IgD-negative memory B cell (primary cell): ENCODE results near the gene ERCC5. TPM values are rescaled to one million over a fixed set of nuclear protein-coding genes. Genes with fewer than 3 reads are reported as not detected.

Source experiments
- H3K27ac Mint-ChIP-seq, 3 donors: one replicate each; pipeline ENCODE4 v1.8.0; 2020 to 2022; ENCODE audit warnings: mild to moderate bottlenecking in 3 of 3, mixed read lengths in 3 of 3, moderate library complexity in 1 of 3
- H3K27me3 Mint-ChIP-seq: one replicate; pipeline ENCODE4 v1.8.0; 2021; ENCODE audit warnings: mixed read lengths
- H3K36me3 Mint-ChIP-seq: one replicate; pipeline ENCODE4 v1.8.0; 2020; ENCODE audit warnings: mild to moderate bottlenecking, mixed read lengths
- H3K4me1 Mint-ChIP-seq, 3 donors: one replicate each; pipeline ENCODE4 v1.8.0; 2020 to 2022; ENCODE audit warnings: mixed read lengths in 3 of 3, mild to moderate bottlenecking in 1 of 3
- H3K4me3 Mint-ChIP-seq, 4 donors: one replicate each; pipeline ENCODE4 v1.8.0; 2020 to 2022; ENCODE audit warnings: mild to moderate bottlenecking in 4 of 4, mixed read lengths in 4 of 4, moderate library complexity in 3 of 4
- H3K9me3 Mint-ChIP-seq, 3 donors: one replicate each; pipeline ENCODE4 v1.8.0; 2020 to 2021; ENCODE audit warnings: mixed read lengths in 3 of 3, mild to moderate bottlenecking in 1 of 3
- polyA plus RNA-seq: library from polyadenylated mRNA; unstranded; fragments of 300-500 nt; fragmentation: Illumina TruSeq; gene quantifications from one replicate; pipeline ENCODE4 v1.2.3, GENCODE V29; 2021

ERCC5 gene
- polyA plus RNA-seq: 42.4 TPM

DNA sequence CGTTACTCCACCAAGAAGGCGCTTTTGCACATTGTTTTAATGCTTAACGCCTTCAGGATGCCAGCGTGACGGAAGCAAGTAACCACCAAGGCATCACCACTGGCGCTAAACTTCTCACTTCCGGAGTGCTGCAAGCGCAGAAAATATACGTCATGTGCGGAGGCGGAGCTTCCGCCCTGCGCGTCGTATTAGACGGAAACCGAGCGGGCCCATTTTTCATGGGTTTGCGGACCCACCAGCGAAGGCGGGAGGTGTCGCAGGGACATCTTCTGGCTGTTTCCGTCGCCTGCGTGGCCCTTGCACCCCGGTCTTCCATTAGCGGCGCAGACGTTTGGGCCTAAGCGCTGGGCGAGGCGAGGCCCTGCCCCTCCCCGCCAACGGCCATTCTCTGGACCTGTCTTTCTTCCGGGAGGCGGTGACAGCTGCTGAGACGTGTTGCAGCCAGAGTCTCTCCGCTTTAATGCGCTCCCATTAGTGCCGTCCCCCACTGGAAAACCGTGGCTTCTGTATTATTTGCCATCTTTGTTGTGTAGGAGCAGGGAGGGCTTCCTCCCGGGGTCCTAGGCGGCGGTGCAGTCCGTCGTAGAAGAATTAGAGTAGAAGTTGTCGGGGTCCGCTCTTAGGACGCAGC lies at the start of gene ERCC5:
Gene ERCC5, plus strand, starts transcription at position 403 of the 631 bp plus-strand sequence. CDS start 235 bp downstream, outside the sequence.
- Mint-ChIP-seq H3K36me3 (peaks cover 2% of the 10 kb centered on the region), H3K27ac (peak within 1 kb of the TSS; percentile 99 to 100 (median 100)), H3K4me1 (peaks cover 18 to 42% (median 27%) of the 10 kb centered on the region in 3 donors), H3K27me3 (no peaks in the 10 kb centered on the region), H3K9me3 (peaks cover 0 to 3% (median 0%) of the 10 kb centered on the region in 3 donors), H3K4me3 (peak within 1 kb of the TSS; percentile 98 to 99 (median 98))

DNA sequence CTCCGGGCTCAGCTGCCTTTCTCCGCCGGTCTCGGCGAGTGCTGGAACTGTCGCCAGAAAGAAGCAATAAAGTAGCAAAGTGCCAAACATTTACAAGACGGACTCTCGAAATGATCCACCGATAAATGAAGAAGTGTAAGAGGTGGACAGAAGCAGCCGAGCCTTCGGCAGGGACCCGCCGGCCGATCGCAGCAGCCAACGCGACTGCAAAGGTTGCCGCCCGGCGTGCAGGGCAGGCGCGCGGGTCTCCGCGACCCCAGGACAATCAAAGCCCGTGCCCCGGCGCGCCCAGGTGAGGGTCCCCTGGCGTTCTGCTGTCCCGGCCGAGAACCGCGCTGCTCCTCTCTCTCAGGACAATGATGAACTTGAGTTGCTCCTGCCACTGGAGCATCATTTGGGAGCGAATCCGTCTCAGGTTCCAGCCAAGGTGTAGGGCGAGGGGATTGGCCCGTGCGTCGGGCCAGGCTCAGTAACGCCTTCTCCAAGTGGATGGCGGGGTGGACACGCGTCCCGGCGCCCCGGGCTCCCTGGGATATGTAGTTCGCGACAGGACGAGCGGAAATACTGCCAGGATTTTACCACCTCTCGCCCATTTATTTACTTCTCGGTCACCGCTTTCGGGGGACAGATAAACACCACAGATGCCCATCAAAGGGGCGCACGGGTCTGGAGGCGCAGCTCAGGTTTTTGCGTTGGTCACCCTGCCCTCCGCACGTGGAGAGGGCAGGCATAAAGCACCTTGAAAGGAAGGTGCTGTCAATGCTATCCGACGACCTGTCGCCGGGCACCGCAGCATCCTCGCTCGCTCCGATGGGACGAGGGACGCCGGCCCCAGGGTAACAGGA lies 47.0 kb upstream of the ERCC5 start, which contains the start of the genes BIVM and POGLUT2:
Gene BIVM, plus strand, starts transcription at position 539 of the 845 bp plus-strand sequence. CDS start 8,149 bp downstream, outside the sequence.
Gene POGLUT2, minus strand, starts transcription at position 396 of the 845 bp plus-strand sequence. Its CDS starts 306 bp downstream, at position 90.
- H3K36me3 Mint-ChIP-seq: no peaks in the 10 kb centered on the region
- H3K9me3 Mint-ChIP-seq: no peaks in the 10 kb centered on the region
- peaks cover 12 to 20% (median 13%) of the 10 kb centered on the region in 3 donors for H3K4me1 Mint-ChIP-seq
- peaks cover 7% of the 10 kb centered on the region for H3K27me3 Mint-ChIP-seq
- peak within 1 kb of the TSS in 2 of 3 donors; percentile 53 to 67 for H3K27ac Mint-ChIP-seq
- H3K4me3 Mint-ChIP-seq: peak within 1 kb of the TSS; percentile 85 to 95 (median 90)

DNA sequence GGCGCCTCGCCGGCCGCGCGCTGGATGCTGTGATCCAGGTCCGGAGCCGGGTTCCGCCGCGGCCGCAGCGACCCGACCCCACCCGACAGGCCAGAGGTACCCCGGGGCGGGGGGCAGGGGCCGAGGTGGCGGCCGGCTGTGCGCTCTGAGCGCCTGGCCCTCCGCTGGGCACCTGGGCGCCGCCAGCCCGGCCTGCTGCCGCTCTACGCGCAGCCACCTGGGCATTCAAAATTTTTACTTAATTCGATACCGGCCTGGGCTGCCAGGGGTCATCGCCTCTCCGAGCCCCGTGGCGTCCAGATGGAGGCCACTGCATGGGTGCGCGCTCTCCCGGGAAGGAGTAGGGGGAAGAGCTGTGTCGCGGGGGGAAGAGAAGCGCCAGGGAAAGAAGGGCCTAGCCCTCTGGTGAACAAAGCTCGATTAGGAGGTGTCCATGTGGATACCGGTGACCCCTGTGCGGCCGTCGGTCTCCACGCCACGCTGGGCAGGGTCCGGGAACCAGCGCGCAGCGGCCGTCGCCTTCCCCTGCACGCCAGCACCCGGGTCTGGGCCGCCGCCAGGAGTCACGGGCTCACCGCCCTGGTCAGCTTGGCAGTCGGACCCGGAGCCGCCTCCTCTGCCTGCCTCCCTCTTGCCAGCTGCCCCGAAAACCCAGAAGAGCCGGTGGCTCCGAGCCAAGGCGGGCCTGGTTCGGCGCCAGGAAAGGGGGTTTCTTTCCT lies 46.2 kb upstream of the ERCC5 start:
- Mint-ChIP-seq H3K27ac (peak overlapping the region in 1 of 3 donors; percentile 43), H3K9me3 (no peaks in the 10 kb centered on the region)

DNA sequence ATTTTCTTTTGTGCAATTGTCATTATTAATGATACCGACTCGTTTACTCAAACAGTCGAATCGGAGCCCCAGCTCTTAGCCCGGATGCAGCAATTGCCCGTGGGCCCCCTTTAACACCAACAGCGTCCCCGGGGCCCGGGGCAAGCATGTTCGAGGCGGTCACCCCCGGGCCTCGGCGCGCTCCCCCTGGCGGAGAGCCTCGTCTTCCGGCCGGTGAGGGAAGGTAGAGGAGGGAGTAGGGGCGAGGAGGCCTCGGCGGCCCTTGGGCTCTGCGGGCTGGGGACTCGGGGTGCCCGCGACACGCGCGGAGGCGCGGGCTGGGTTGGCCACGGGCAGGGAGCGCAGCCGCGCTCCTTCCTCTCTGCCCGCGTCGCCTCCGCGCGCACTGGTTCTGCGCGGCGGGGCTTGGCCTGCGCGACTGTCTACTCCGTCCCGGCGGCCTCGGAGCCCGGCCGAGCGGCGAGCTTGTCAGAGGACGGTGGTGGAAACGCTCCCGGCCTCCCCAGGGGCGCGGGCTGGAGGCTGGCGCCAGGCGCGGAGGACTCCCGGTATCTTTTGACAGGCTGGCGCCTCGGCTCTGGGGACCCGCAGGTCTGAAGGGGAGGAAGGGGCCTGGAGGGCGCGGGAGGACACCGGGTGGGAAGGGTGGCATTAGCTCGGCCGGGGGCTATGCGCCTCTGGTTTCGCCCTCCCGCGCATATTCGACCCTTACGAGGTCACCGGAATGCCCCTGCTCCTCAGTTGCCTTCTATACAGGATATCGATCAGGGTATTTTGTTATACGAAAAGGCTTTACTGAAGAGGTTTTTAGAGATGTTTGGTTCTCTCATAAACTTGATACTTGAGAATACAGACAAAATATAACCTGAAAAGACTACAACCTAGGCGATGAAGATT lies 45.4 kb upstream of the ERCC5 start:
- Mint-ChIP-seq H3K4me3 (peak overlapping the region; percentile 85 to 95 (median 90)), H3K36me3 (no peaks in the 10 kb centered on the region), H3K4me1 (peaks cover 12 to 21% (median 13%) of the 10 kb centered on the region in 3 donors), H3K27ac (peak overlapping the region in 1 of 3 donors; percentile 82), H3K9me3 (no peaks in the 10 kb centered on the region), H3K27me3 (peaks cover 7% of the 10 kb centered on the region)

More for the DNA sequence above, 46.2 kb upstream of the ERCC5 start:
- peaks cover 7% of the 10 kb centered on the region for H3K27me3 Mint-ChIP-seq
- H3K36me3 Mint-ChIP-seq: no peaks in the 10 kb centered on the region
- H3K4me1 Mint-ChIP-seq: peaks cover 12 to 20% (median 13%) of the 10 kb centered on the region in 3 donors
- H3K4me3 Mint-ChIP-seq: peak overlapping the region; percentile 85 to 95 (median 90)

DNA sequence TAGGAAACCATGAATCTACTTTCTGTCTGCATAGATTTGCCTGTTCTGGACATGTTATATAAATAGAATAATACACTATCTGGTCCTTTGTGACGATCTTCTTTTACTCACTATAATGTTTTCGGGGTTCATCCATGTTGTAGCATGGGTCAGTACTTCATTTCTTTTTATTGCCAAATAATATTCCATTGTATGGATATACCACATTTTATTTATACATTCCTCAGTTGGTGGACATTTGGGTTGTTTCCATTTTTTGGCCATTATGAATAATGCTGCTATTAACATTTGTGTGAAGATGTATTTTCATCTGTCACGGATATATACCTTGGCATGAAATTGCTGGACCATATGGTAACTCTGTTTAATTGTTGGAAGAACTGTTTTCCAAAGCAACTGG lies 40.2 kb upstream of the ERCC5 start:
- Mint-ChIP-seq H3K27me3 (no peaks in the 10 kb centered on the region), H3K4me1 (peaks cover 8 to 18% (median 10%) of the 10 kb centered on the region in 3 donors), H3K9me3 (peaks cover 0 to 2% (median 0%) of the 10 kb centered on the region in 3 donors), H3K36me3 (no peaks in the 10 kb centered on the region), H3K27ac (no peak overlapping the region), H3K4me3 (no peak overlapping the region)

DNA sequence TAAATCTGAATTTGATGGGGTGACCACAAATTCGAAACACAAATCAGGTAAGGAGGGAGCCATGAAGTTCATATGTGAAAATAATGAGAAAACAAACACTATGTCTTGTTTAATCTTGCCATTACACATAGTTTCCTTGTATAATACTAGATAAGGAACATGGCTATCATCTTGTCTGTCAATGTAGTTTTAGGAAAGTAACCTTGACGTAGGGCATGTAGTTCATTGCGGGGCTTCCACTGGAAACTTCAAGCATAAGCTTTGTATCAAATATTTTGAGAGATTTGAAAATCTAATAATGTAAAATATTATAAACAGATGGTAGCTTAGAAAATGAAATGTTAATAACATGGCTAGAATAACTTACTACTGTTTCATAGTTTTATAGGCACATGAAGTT lies 38.1 kb upstream of the ERCC5 start:
- Mint-ChIP-seq H3K36me3 (peaks cover 5% of the 10 kb centered on the region), H3K27ac (no peak overlapping the region), H3K4me3 (no peak overlapping the region), H3K4me1 (peaks cover 2 to 9% (median 3%) of the 10 kb centered on the region in 3 donors), H3K9me3 (peaks cover 0 to 4% (median 2%) of the 10 kb centered on the region in 3 donors), H3K27me3 (no peaks in the 10 kb centered on the region)

DNA sequence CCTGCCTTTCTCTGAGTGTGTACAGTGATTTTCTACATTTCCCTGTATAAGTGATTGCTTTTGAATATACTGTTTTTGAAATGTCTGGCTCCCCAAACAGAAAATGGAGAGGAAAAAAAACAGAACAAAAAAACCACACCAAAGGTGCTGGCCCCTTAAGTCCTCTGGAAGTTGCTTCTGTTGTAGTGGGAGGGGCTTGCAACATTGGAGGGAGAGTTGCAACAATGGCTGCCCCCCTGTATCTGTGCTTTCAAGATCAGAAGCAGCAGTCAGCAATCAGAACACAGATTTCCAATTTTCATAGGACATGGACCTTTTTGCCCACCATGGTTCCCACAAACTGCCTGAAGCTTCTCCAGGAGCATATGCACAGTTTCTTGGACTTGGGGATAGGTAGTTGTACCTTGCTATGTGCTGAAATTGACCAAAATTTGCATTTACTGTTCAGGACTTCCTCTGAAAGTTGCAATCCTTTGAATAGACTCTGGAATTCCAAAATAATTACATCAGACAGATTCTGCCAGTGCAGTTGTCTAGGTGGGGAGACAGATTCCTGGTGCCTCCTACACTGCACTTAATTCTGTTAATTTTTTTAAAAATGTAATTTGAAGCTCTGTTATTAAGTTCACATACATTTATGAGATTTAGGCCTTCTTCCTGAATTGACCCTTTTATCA lies 33.1 kb upstream of the ERCC5 start:
- Mint-ChIP-seq H3K9me3 (peaks cover 0 to 4% (median 0%) of the 10 kb centered on the region in 3 donors), H3K27me3 (no peaks in the 10 kb centered on the region), H3K4me1 (peaks cover 3 to 4% (median 4%) of the 10 kb centered on the region in 3 donors), H3K36me3 (peaks cover 5% of the 10 kb centered on the region), H3K27ac (no peak overlapping the region), H3K4me3 (no peak overlapping the region)

DNA sequence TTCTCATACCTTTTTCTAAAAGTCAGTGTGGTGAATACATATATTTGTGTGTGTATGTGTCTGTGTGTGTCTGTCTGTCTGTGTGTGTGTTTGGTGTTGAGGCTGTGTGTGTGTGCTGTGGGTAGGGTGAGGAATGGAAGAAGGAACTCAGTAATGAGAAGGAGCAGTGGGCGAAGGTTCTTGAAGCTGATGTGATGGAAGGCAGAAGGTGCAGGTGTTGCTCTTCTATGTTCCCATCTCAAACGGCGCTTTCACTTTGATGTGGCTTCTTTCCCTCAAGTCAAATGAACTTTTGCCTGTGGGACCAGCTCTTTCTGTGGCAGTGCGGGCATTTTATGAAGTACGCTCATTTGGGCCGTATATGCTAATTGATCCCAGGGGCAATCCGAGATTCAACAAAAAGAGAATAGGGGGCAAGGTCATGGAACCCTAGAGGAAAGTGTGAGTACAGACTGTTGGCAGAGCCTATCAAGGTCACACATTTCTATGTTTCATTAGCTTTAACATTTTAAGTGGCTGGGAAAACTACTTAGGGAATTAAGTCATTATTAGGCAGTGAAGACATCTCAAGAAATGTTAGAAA lies 31.7 kb upstream of the ERCC5 start:
- Mint-ChIP-seq H3K27me3 (no peaks in the 10 kb centered on the region), H3K9me3 (peaks cover 0 to 4% (median 0%) of the 10 kb centered on the region in 3 donors), H3K27ac (no peak overlapping the region), H3K4me3 (peak overlapping the region in 1 of 4 donors; percentile 2), H3K4me1 (peaks cover 2 to 4% (median 4%) of the 10 kb centered on the region in 3 donors), H3K36me3 (peaks cover 5% of the 10 kb centered on the region)

DNA sequence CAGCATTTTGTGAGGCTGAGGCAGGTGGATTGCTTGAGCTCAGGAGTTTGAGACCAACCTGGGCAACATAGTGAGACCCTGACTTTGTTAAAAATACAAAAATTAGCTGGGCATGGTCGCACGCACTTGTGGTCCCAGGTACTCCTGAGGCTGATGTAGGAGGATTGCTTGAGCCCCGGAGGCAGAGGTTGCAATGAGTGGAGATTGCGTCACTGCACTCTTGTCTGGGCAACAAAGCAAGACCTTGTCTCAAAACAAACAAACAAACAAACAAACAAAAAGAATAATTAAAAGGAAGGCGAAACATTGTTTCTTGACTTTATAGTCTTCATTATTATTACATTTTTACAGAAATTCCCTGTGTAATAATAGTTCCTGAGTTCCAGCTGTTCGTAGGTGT lies 31.0 kb upstream of the ERCC5 start:
- H3K9me3 Mint-ChIP-seq: peaks cover 0 to 4% (median 0%) of the 10 kb centered on the region in 3 donors
- peaks cover 5% of the 10 kb centered on the region for H3K36me3 Mint-ChIP-seq
- H3K4me1 Mint-ChIP-seq: peaks cover 2 to 4% (median 4%) of the 10 kb centered on the region in 3 donors
- H3K27ac Mint-ChIP-seq: no peak overlapping the region
- no peaks in the 10 kb centered on the region for H3K27me3 Mint-ChIP-seq
- no peak overlapping the region for H3K4me3 Mint-ChIP-seq

DNA sequence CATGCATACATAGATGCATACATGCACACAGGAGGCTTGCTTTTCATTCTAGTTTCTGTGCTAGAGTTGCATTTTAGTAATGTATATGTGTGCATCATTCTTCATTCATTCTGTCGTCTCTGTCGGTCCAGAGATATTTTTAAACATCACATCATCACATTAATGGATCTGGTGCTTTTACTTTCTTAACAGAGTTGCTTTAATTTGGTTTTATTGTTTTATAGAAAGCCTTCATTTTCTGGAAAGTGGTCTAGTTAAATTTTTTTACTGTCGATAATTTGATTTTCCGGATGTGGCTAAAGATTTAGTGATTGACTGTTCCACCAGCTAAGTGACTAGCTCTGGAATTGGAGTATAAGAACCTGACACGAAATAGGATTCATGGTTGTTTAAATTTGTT lies 30.0 kb upstream of the ERCC5 start:
- H3K36me3 Mint-ChIP-seq: peaks cover 7% of the 10 kb centered on the region
- peaks cover 2 to 4% (median 4%) of the 10 kb centered on the region in 3 donors for H3K4me1 Mint-ChIP-seq
- no peak overlapping the region for H3K27ac Mint-ChIP-seq
- H3K9me3 Mint-ChIP-seq: peaks cover 0 to 4% (median 0%) of the 10 kb centered on the region in 3 donors
- H3K27me3 Mint-ChIP-seq: no peaks in the 10 kb centered on the region
- no peak overlapping the region for H3K4me3 Mint-ChIP-seq

DNA sequence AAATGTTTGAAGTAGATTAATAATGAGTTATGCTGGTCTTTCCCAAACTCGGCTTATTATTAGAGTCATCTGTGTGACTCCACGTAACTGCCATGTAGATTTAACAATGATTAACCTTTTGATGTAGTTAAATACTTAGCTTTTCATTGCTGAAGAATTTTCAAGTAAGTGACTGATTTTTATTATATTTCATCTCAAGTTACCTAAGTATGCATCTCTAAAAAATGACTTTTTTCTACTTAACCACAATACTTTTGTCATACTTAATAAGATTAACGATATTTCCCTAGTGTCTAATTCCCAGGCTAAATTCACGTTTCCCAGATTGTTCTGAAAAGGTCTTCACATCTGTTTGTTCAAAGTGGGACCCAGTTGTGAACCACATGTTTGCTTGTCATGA lies 29.1 kb upstream of the ERCC5 start:
- H3K27ac Mint-ChIP-seq: no peak overlapping the region
- H3K9me3 Mint-ChIP-seq: peaks cover 0 to 4% (median 0%) of the 10 kb centered on the region in 3 donors

DNA sequence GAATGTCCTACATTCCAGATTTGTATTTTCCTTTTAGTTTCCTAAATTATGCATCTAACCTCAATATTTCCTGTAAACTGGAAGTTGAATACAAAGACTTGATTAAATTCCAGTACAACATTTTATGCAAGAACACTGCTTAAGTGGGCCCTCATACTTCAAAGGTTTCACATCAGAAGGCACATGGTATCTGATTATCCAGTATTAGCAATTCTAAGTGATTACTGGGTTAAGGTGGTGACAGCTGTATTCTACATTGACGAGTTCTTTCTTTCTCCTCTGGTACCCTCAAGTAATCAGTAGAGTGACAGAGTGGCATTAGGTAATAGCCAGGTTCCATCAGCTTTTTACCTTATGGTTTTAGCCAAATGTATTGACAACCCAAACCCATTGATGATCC lies 28.6 kb upstream of the ERCC5 start:
- Mint-ChIP-seq H3K4me1 (peaks cover 0 to 3% (median 2%) of the 10 kb centered on the region in 3 donors), H3K36me3 (peaks cover 2% of the 10 kb centered on the region), H3K27me3 (no peaks in the 10 kb centered on the region), H3K27ac (no peak overlapping the region), H3K4me3 (no peak overlapping the region), H3K9me3 (no peaks in the 10 kb centered on the region)

More for the DNA sequence above, 29.1 kb upstream of the ERCC5 start:
- Mint-ChIP-seq H3K27me3 (no peaks in the 10 kb centered on the region), H3K4me1 (peaks cover 2 to 4% (median 4%) of the 10 kb centered on the region in 3 donors), H3K36me3 (peaks cover 7% of the 10 kb centered on the region), H3K4me3 (no peak overlapping the region)

DNA sequence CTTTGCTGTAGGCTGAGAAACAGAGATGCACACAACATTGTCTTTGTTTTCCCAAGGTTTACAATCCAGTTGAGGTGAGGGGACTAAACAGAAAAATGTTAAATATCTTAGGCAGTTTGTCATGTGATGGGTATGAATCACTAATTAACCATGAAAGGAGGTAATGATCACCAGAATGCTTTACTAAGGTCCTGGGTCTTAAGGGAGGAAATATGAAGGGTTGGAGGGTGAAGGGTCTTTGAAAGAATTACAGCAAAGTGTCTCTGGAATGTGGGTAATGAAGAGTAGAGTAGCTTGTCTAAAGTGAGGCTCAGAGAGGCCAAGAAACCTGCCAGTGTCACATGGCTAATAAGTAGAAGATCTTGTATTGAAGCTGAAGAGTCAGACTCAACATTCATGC lies 27.9 kb upstream of the ERCC5 start:
- Mint-ChIP-seq H3K27ac (no peak overlapping the region), H3K4me3 (no peak overlapping the region), H3K9me3 (peaks cover 0 to 1% (median 0%) of the 10 kb centered on the region in 3 donors), H3K27me3 (no peaks in the 10 kb centered on the region), H3K36me3 (peaks cover 4% of the 10 kb centered on the region), H3K4me1 (peaks cover 0 to 2% (median 1%) of the 10 kb centered on the region in 3 donors)
